Measurements from ENCODE around the gene KCNJ2. TPM values are rescaled to one million over a fixed set of nuclear protein-coding genes. Genes with fewer than 3 reads are reported as not detected.
A peak's percentile ranks its signal among the peaks of the same experiment; 100 is the strongest.

KCNJ2 gene
- total RNA-seq, 1 donor from 2014 or later, result 7.5 TPM

DNA sequence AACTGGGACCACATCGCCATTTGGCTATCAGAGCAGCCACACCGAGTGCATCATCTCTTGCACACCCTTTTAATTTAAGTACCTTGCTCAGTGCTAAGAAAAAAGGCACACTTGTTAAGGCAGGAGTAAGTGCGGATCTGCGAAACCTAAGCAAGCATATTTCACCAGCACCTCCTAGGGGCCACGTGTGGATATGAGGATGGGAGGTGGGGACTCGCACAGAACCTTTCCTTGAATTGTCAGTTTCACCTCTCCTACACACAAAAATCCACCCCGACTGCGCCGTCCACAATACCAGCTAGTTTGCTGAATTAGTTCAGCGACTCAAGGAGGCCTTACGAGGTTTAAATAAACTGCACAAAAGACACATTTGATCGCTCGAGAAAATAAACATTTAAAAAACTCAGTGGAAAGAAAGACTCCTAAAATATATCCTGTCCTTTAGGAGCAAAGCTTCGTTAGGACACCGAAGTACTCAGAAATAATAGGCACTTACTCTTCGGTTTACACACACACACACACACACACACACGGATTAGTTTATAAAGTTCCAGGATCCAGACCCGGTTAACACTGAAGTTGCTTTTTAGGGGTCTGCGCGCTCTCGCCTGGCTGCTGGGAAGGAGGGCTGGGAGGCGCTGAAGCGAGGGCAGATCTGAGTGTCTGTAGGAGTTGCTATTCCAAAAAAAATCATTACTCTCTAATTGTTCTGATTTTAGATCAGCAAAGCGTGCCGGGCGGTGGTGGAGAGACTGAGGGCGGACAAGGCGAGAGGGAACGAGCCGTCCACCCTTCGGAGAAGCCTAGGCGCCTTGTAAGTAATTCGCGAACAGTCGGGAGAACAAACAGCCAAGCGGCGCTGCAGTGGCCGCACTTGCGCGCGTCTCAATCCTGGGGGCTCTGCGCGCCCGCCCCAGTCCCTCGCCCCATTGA lies 1.0 kb upstream of the KCNJ2 start:
- no peaks in the 10 kb centered on the region for H3K27me3 ChIP-seq
- peak in 1 of 2 donors; percentile 71 for DNase-seq (ENCODE audit: low spot score in 2 of 2)
- intact Hi-C loops (cut with DNase I), result loop anchor here (2.0 kb wide), 1 partner anchor 600 kb away; no protein-coding TSS in a partner anchor
- peaks cover 0 to 11% of the 10 kb centered on the region in 2 donors for H3K4me1 ChIP-seq
- TF ChIP-seq, protein P1, sequence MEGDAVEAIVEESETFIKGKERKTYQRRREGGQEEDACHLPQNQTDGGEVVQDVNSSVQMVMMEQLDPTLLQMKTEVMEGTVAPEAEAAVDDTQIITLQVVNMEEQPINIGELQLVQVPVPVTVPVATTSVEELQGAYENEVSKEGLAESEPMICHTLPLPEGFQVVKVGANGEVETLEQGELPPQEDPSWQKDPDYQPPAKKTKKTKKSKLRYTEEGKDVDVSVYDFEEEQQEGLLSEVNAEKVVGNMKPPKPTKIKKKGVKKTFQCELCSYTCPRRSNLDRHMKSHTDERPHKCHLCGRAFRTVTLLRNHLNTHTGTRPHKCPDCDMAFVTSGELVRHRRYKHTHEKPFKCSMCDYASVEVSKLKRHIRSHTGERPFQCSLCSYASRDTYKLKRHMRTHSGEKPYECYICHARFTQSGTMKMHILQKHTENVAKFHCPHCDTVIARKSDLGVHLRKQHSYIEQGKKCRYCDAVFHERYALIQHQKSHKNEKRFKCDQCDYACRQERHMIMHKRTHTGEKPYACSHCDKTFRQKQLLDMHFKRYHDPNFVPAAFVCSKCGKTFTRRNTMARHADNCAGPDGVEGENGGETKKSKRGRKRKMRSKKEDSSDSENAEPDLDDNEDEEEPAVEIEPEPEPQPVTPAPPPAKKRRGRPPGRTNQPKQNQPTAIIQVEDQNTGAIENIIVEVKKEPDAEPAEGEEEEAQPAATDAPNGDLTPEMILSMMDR (IDR thresholded peaks at IDR 0.05), result peak in 2 of 3 experiments; percentile 33 to 58
- H3K36me3 ChIP-seq, result no peaks in the 10 kb centered on the region
- peak overlapping the region; percentile 66 to 76 for H3K4me3 ChIP-seq
- H3K27ac ChIP-seq, result peak overlapping the region; percentile 64 to 77
- no peaks in the 10 kb centered on the region for H3K9me3 ChIP-seq

DNA sequence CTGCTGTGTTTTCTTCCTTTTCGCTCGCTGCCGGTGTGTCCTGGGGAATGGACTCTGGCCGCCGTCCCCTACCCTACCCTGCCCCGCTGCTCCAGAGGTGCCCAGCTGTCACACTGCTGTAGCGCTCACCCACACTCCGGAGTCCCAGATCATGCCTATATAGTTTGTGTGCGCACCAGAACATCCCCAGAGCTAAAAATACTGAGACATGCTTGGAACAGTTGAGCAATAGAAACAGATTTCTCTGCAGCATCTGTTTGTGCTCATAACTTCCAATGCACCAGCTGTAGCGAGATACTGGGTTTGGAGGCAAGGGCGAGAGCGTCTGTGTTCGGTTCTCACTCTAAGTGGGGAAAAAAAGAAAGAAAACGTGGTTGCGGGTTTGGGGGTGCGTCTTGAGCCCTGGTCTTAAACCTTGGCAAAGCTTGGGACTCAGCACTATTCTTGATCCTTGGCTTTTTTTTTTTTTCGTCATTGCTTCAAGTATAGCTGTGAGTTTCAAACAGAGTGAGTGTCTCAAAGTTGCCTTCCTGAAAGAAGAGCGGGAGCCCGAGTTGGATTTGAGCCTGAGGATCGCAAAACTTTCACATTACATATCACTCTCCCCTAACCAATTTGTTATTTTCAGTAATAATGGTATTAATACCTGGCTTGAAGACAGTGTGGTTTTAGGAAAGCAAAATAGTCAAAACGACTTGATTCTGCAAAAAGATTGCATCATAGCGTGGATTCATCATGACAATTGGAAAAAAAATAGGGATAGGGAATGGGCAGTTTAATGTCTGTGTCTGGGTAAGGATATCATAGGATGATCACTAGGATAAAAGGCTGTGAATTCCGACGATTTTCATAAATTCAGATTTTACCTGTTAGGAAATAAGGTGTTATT lies 621 bp downstream of the KCNJ2 start:
- peaks cover 0 to 11% of the 10 kb centered on the region in 2 donors for H3K4me1 ChIP-seq
- H3K36me3 ChIP-seq, result no peaks in the 10 kb centered on the region
- no peak for DNase-seq (ENCODE audit: low spot score in 2 of 2)
- peak overlapping the region in 1 of 2 donors; percentile 26 for H3K27ac ChIP-seq
- no peaks in the 10 kb centered on the region for H3K9me3 ChIP-seq
- peak overlapping the region; percentile 66 to 76 for H3K4me3 ChIP-seq
- TF ChIP-seq, protein P1 (IDR thresholded peaks at IDR 0.05), result no peak
- intact Hi-C loops (cut with DNase I), result loop anchor here (2.0 kb wide), 1 partner anchor 601 kb away; no protein-coding TSS in a partner anchor
- H3K27me3 ChIP-seq, result no peaks in the 10 kb centered on the region

DNA sequence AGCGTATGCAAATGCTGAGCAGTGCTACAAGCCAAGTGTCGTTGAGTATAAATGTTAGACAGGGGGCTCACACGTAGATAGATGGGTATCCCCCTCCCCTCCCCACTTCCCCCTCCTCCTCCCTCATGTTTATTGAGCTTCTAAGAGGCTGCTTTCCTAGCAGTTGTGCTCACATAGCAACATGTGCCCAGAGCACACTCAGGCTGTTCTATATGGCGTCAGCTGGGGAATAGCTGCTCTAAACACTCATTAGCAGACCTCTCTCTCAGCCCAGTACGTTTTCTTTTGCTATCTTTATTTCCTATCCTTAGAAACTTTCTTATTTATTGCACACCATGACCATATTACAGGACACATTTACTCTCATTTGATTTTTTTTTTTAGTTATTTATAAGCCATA lies 1.8 kb downstream of the KCNJ2 start:
- Histone ChIP-seq H3K27ac (no peak overlapping the region), H3K4me3 (peak overlapping the region in 1 of 2 donors; percentile 8), H3K36me3 (no peaks in the 10 kb centered on the region), H3K27me3 (no peaks in the 10 kb centered on the region), H3K4me1 (peaks cover 0 to 11% of the 10 kb centered on the region in 2 donors), H3K9me3 (no peaks in the 10 kb centered on the region)
- DNase-seq (ENCODE audit: low spot score in 2 of 2), result no peak
- intact Hi-C loops (cut with DNase I), result no loop called here
- TF ChIP-seq, protein P1 (IDR thresholded peaks at IDR 0.05), result no peak

DNA sequence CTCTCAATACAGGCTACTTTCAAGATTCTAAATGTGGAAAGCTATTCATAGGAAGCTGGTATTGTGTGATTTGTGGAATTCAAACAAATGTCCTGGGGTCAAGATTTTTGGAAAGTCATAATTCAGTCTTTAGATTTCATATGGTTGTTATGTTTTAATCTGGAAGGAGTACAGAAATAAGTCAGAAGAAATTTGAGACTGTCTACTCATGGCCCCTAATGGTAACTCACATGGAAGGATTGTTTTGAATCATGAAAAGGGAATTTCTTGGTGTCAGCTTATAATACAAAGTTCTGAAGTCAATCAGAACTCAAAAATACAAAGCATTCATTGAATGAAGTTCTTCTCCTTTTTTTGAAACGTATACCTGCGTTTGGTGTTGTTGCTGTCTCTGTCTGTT lies 3.1 kb downstream of the KCNJ2 start:
- H3K4me3 ChIP-seq, result no peak overlapping the region
- TF ChIP-seq, protein P1 (IDR thresholded peaks at IDR 0.05), result no peak

DNA sequence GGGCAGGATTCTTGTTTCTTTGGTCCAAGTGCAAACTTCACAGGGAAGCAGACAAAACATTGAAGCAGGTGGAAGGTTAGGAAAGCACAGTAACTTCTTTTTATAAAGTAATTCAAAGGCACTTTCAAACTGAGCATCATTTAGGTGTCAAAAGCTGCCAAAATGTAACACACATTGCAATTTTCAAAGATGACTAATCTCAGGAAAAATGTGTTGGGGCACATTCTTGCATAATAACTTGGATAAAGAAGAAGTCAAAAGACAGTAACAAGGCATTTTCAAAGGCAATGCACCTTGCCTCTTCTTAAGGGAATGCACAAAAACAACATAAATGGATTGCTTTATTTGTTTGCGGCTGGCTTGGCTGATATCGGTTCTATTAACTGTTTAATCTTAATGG lies 3.6 kb downstream of the KCNJ2 start:
- DNase-seq (ENCODE audit: low spot score in 2 of 2), result no peak
- intact Hi-C loops (cut with DNase I), result no loop called here
- Histone ChIP-seq H3K4me1 (peaks cover 0 to 11% of the 10 kb centered on the region in 2 donors), H3K36me3 (no peaks in the 10 kb centered on the region), H3K4me3 (no peak overlapping the region), H3K27ac (no peak overlapping the region), H3K9me3 (no peaks in the 10 kb centered on the region), H3K27me3 (no peaks in the 10 kb centered on the region)
- TF ChIP-seq, protein P1 (IDR thresholded peaks at IDR 0.05), result no peak

More for the DNA sequence above, 3.1 kb downstream of the KCNJ2 start:
- intact Hi-C loops (cut with DNase I), result no loop called here
- H3K27ac ChIP-seq, result no peak overlapping the region
- peaks cover 0 to 11% of the 10 kb centered on the region in 2 donors for H3K4me1 ChIP-seq
- H3K36me3 ChIP-seq, result no peaks in the 10 kb centered on the region
- no peaks in the 10 kb centered on the region for H3K9me3 ChIP-seq
- H3K27me3 ChIP-seq, result no peaks in the 10 kb centered on the region
- DNase-seq (ENCODE audit: low spot score in 2 of 2), result no peak

Data from ascending aorta (tissue), 2 donors.